ENCODE data around the gene LRP8.

The LRP8 gene

GRCh38 chr1:53339736-53340635 lies 12.1 kb upstream of the LRP8 start:
- DNase-seq = no peak

GRCh38 chr1:53338423-53338822 lies 10.6 kb upstream of the LRP8 start:
- no peak for DNase-seq

- no peak for DNase-seq
These were observed 9.6 kb upstream of the LRP8 start for GRCh38 chr1:53337499-53337898.

- no peak for DNase-seq
These were observed 8.3 kb upstream of the LRP8 start for GRCh38 chr1:53336146-53336545.

- DNase-seq = no peak
These were observed 7.8 kb upstream of the LRP8 start for GRCh38 chr1:53335661-53336060.

- no peak for DNase-seq
These were observed 6.9 kb upstream of the LRP8 start for GRCh38 chr1:53334781-53335180.

- no peak for DNase-seq
These were observed 6.4 kb upstream of the LRP8 start for GRCh38 chr1:53334312-53334711.

- no peak for DNase-seq
These were observed 5.0 kb upstream of the LRP8 start for GRCh38 chr1:53332833-53333232.

- no peak for DNase-seq
These were observed 4.3 kb upstream of the LRP8 start for GRCh38 chr1:53332186-53332564.

GRCh38 chr1:53331446-53332185 lies 3.7 kb upstream of the LRP8 start:
- DNase-seq = no peak

GRCh38 chr1:53330819-53331218 lies 2.9 kb upstream of the LRP8 start:
- no peak for DNase-seq

GRCh38 chr1:53328541-53329499 lies 950 bp upstream of the LRP8 start:
- peak; percentile 18 for DNase-seq

GRCh38 chr1:53327182-53327913 lies 522 bp downstream of the LRP8 start:
- DNase-seq = peak; percentile 72

GRCh38 chr1:53326598-53327181 lies 1.2 kb downstream of the LRP8 start:
- DNase-seq = no peak

GRCh38 chr1:53326088-53326597 lies 1.7 kb downstream of the LRP8 start:
- peak; percentile 99 for DNase-seq

- no peak for DNase-seq
These were observed 2.4 kb downstream of the LRP8 start for GRCh38 chr1:53325326-53326087.

GRCh38 chr1:53324728-53325297 lies 3.1 kb downstream of the LRP8 start:
- peak; percentile 43 for DNase-seq

- DNase-seq = no peak
These were observed 3.5 kb downstream of the LRP8 start for GRCh38 chr1:53324321-53324720.

- DNase-seq = no peak
These were observed 4.6 kb downstream of the LRP8 start for GRCh38 chr1:53323316-53323715.
